ENCODE measurements around the gene STIP1.
A peak's percentile ranks its signal among the peaks of the same experiment; 100 is the strongest.

The STIP1 gene

GRCh38 chr11:64203421-64204079, 17.6 kb downstream of the STIP1 start:
- DNase-seq: no peak

- no peak for DNase-seq
These were observed 18.1 kb downstream of the STIP1 start for GRCh38 chr11:64204080-64204440.

GRCh38 chr11:64204464-64204989, 18.6 kb downstream of the STIP1 start:
- DNase-seq: peak; percentile 97

GRCh38 chr11:64206457-64207255, 20.7 kb downstream of the STIP1 start, which contains the start of gene FERMT3:
Gene FERMT3 (plus strand): TSS chr11:64206721. CDS start chr11:64207365, 644 bp downstream.
- DNase-seq: peak; percentile 80

- peak; percentile 91 for DNase-seq
These were observed 21.5 kb downstream of the STIP1 start for GRCh38 chr11:64207256-64208085.

- no peak for DNase-seq
These were observed 22.3 kb downstream of the STIP1 start for GRCh38 chr11:64208086-64208795.

- DNase-seq: no peak
These were observed 23.0 kb downstream of the STIP1 start for GRCh38 chr11:64208796-64209562.

GRCh38 chr11:64209563-64209843, 23.5 kb downstream of the STIP1 start:
- no peak for DNase-seq

GRCh38 chr11:64210301-64211020, 24.5 kb downstream of the STIP1 start:
- DNase-seq: no peak

GRCh38 chr11:64211181-64211872, 25.4 kb downstream of the STIP1 start:
- DNase-seq: no peak

GRCh38 chr11:64216879-64217278, 30.9 kb downstream of the STIP1 start:
- no peak for DNase-seq

GRCh38 chr11:64218628-64219353, 32.8 kb downstream of the STIP1 start:
- DNase-seq: no peak

- DNase-seq: no peak
These were observed 33.3 kb downstream of the STIP1 start for GRCh38 chr11:64219354-64219684.

GRCh38 chr11:64219755-64220154, 33.8 kb downstream of the STIP1 start:
- DNase-seq: no peak

- no peak for DNase-seq
These were observed 34.3 kb downstream of the STIP1 start for GRCh38 chr11:64220271-64220670.

- DNase-seq: no peak
These were observed 34.8 kb downstream of the STIP1 start for GRCh38 chr11:64220798-64221197.

GRCh38 chr11:64222651-64223000, 36.7 kb downstream of the STIP1 start:
- no peak for DNase-seq

- no peak for DNase-seq
These were observed 37.2 kb downstream of the STIP1 start for GRCh38 chr11:64223001-64223651.

- DNase-seq: no peak
These were observed 38.4 kb downstream of the STIP1 start for GRCh38 chr11:64224151-64224890.
